CD4-positive, alpha-beta T cell (primary cell): ENCODE measurements around the gene KMT2D. TPM values are rescaled to one million over a fixed set of nuclear protein-coding genes. Genes with fewer than 3 reads are reported as not detected.

Experiments used
- ATAC-seq: fragments of 200-7000 bp; cut with Tn5 transposase; one replicate; pipeline ENCODE4 v1.10.0; 2022; ENCODE audit warnings: mild to moderate bottlenecking; ENCODE audit not compliant: poor library complexity
- CTCF ChIA-PET: fragments of 350-600 bp; sonication (Branson Sonifier 250); formaldehyde crosslinking; loops from one replicate; lab custom pipeline; 2021; ENCODE audit warnings: antibody characterized with exemption, inconsistent platforms; lab: Charles Lee
- POLR2A ChIA-PET: fragments of 350-600 bp; sonication (Branson Sonifier 250); formaldehyde crosslinking; loops from one replicate; lab custom pipeline; 2021; ENCODE audit warnings: antibody characterized with exemption, inconsistent platforms; lab: Charles Lee
- DNase-seq, 14 experiments: peaks; one replicate each; pipeline ENCODE4 v3.0.0-alpha.2; 2013 to 2020; ENCODE audit warnings: mixed read lengths in 2 of 14
- H3K27ac ChIP-seq, 2 donors: one replicate each; pipeline versions ENCODE4 v1.5.1 to v1.7.0; 2013; ENCODE audit warnings: low read length in 2 of 2, low read depth in 1 of 2, mild to moderate bottlenecking in 1 of 2
- H3K27me3 ChIP-seq, 2 experiments: 1 replicate in 1 of 2; 2 replicates in 1 of 2; pipeline versions ENCODE4 v1.6.1 to v1.7.0; 2013; ENCODE audit warnings: low read length in 2 of 2, control low read depth in 1 of 2, mild to moderate bottlenecking in 1 of 2, moderate library complexity in 1 of 2; ENCODE audit not compliant: insufficient read depth in 2 of 2, control insufficient read depth in 1 of 2
- H3K36me3 ChIP-seq: one replicate; pipeline ENCODE4 v1.6.1; 2013; ENCODE audit warnings: low read length, control low read depth; ENCODE audit not compliant: insufficient read depth
- H3K4me1 ChIP-seq: one replicate; pipeline ENCODE4 v1.6.1; 2013; ENCODE audit warnings: low read length, control low read depth; ENCODE audit not compliant: insufficient read depth
- H3K4me3 ChIP-seq: one replicate; pipeline ENCODE4 v1.5.1; 2013; ENCODE audit warnings: mild to moderate bottlenecking, low read length, moderate library complexity
- H3K9me3 ChIP-seq, 2 experiments: 1 replicate in 1 of 2; 2 replicates in 1 of 2; pipeline versions ENCODE4 v1.6.1 to v1.7.0; 2013; ENCODE audit warnings: low read length in 2 of 2, mild to moderate bottlenecking in 2 of 2, control low read depth in 1 of 2, moderate library complexity in 1 of 2; ENCODE audit not compliant: control insufficient read depth in 1 of 2, insufficient read depth in 1 of 2
- H3K27ac Mint-ChIP-seq: one replicate; pipeline ENCODE4 v1.8.0; 2020; ENCODE audit warnings: mixed read lengths
- H3K27me3 Mint-ChIP-seq: one replicate; pipeline ENCODE4 v1.8.0; 2021; ENCODE audit warnings: mixed read lengths
- H3K36me3 Mint-ChIP-seq: one replicate; pipeline ENCODE4 v1.8.0; 2021; ENCODE audit warnings: low read depth, mixed read lengths
- H3K4me1 Mint-ChIP-seq: one replicate; pipeline ENCODE4 v1.8.0; 2021; ENCODE audit warnings: low read depth, mixed read lengths
- H3K4me3 Mint-ChIP-seq: one replicate; pipeline ENCODE4 v1.8.0; 2020; ENCODE audit warnings: mild to moderate bottlenecking, mixed read lengths
- H3K9me3 Mint-ChIP-seq: one replicate; pipeline ENCODE4 v1.8.0; 2020; ENCODE audit warnings: mixed read lengths
- intact Hi-C, 2 experiments: fragments of 100-400 bp; cut with DNase I in 1 of 2; cut with micrococcal nuclease in 1 of 2; formaldehyde crosslinking; loops; one replicate each; pipeline versions ENCODE4 v1.15.1 to v1.9.0; 2023 to 2025; cut with DNase I, micrococcal nuclease
- polyA plus RNA-seq, 2 donors: library from polyadenylated mRNA; unstranded; fragments of 120-200 nt; gene quantifications; one replicate each; pipeline ENCODE4 v1.2.1, GENCODE V29; 2013
- total RNA-seq, 174 experiments: library from RNA in 2 of 174; stranded (reverse) in 2 of 174; gene quantifications; one replicate each; pipeline ENCODE4 v1.2.3 and lab custom pipeline; 2021 to 2026
- TF ChIP-seq, protein P1 (sequence below): fragments of 200-600 bp; IDR thresholded peaks from one replicate; pipeline ENCODE4 v1.8.0; 2022; ENCODE audit warnings: antibody characterized with exemption, mild to moderate bottlenecking

The KMT2D gene, protein sequence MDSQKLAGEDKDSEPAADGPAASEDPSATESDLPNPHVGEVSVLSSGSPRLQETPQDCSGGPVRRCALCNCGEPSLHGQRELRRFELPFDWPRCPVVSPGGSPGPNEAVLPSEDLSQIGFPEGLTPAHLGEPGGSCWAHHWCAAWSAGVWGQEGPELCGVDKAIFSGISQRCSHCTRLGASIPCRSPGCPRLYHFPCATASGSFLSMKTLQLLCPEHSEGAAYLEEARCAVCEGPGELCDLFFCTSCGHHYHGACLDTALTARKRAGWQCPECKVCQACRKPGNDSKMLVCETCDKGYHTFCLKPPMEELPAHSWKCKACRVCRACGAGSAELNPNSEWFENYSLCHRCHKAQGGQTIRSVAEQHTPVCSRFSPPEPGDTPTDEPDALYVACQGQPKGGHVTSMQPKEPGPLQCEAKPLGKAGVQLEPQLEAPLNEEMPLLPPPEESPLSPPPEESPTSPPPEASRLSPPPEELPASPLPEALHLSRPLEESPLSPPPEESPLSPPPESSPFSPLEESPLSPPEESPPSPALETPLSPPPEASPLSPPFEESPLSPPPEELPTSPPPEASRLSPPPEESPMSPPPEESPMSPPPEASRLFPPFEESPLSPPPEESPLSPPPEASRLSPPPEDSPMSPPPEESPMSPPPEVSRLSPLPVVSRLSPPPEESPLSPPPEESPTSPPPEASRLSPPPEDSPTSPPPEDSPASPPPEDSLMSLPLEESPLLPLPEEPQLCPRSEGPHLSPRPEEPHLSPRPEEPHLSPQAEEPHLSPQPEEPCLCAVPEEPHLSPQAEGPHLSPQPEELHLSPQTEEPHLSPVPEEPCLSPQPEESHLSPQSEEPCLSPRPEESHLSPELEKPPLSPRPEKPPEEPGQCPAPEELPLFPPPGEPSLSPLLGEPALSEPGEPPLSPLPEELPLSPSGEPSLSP (N-terminal part only)
- total RNA-seq (100 to 1,000 TPM; 107 to 110 TPM), total RNA-seq (lab: John Stamatoyannopoulos, UW) (43.8 to 714 (median 104) reads per million in 172 experiments)
- 65.2 TPM for polyA plus RNA-seq (2013, experiment 1 of 2)
- polyA plus RNA-seq (2013, experiment 2 of 2), result 74.4 TPM

DNA sequence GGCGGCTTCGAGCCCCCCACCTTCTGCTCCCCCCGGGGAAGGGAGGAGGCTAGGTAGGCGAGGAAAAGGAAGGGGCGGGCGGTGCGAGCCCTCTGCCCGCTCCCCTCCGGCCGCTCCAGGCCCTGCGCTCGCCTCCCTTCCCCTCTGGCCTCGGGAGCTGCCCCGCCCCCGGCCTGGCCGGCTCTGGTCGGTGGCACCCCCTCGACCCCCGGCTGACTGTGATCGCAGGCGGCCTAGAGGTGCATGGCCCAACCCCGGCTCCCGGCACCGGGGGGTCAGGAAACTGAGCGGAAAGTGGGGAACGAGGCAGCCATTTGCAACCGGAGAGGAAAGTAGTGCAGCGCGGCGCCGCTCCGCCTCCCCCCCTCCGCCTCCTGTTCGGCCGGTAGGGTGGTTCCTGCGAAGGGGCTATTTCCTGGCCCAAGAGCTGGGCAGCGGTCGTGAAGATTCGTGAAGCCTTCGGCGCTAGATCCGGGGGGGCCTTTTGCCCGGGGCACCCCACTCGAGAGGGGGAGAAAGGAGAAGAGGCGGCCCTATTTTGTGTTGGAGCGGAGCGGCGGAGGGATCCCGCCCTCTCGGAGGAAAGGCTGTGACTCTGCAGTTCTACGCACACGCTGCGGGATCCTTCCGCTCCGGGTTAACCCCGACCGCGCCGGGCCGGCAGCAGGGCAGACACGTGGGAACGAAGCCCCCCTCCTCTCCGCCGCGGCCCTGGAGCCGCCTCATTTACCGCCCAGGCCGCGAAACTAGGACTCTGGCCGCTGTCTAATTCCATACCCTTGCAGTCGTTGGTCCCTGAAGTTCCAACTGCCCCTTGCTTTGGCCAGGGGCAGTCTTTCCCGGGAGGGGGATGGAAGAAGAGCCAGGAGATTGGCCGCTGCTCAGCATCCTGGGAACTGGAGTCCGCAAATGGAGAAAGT lies at the start of gene KMT2D:
TSS of gene KMT2D (minus strand) at position 558 of the 920 bp plus-strand sequence. CDS start 5,470 bp downstream, outside the sequence.
- Mint-ChIP-seq H3K36me3 (peaks cover 32% of the 10 kb centered on the region), H3K27me3 (no peaks in the 10 kb centered on the region), H3K9me3 (no peaks in the 10 kb centered on the region), H3K4me1 (peaks cover 55% of the 10 kb centered on the region), H3K4me3 (peak within 1 kb of the TSS; percentile 97), H3K27ac (peak within 1 kb of the TSS; percentile 96)
- Histone ChIP-seq H3K27ac (peak within 1 kb of the TSS; percentile 90 to 93), H3K4me3 (peak within 1 kb of the TSS; percentile 96), H3K9me3 (no peaks in the 10 kb centered on the region), H3K4me1 (peaks cover 56% of the 10 kb centered on the region), H3K36me3 (no peaks in the 10 kb centered on the region), H3K27me3 (no peaks in the 10 kb centered on the region)
- POLR2A ChIA-PET, result interaction anchor here (1.0 to 3.4 kb wide), 5 partner anchors 10 to 128 kb away, joined by 3 to 28 read pairs (median 9); partner anchors contain the start of genes RHEBL1, TUBA1A, TUBA1B and WNT1
- intact Hi-C loops, result loop anchor here in 1 of 2 experiments (5.0 kb wide), 1 partner anchor 72 kb away; the partner anchor contains the start of gene TUBA1B
- ATAC-seq (peak; percentile 68), DNase-seq (peak; percentile 78 to 95 (median 86))
- TF ChIP-seq, protein P1, sequence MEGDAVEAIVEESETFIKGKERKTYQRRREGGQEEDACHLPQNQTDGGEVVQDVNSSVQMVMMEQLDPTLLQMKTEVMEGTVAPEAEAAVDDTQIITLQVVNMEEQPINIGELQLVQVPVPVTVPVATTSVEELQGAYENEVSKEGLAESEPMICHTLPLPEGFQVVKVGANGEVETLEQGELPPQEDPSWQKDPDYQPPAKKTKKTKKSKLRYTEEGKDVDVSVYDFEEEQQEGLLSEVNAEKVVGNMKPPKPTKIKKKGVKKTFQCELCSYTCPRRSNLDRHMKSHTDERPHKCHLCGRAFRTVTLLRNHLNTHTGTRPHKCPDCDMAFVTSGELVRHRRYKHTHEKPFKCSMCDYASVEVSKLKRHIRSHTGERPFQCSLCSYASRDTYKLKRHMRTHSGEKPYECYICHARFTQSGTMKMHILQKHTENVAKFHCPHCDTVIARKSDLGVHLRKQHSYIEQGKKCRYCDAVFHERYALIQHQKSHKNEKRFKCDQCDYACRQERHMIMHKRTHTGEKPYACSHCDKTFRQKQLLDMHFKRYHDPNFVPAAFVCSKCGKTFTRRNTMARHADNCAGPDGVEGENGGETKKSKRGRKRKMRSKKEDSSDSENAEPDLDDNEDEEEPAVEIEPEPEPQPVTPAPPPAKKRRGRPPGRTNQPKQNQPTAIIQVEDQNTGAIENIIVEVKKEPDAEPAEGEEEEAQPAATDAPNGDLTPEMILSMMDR, result no peak
- CTCF ChIA-PET, result interaction anchor here (0.8 kb wide), 1 partner anchor 147 kb away, joined by 3 read pairs; no protein-coding TSS in a partner anchor

DNA sequence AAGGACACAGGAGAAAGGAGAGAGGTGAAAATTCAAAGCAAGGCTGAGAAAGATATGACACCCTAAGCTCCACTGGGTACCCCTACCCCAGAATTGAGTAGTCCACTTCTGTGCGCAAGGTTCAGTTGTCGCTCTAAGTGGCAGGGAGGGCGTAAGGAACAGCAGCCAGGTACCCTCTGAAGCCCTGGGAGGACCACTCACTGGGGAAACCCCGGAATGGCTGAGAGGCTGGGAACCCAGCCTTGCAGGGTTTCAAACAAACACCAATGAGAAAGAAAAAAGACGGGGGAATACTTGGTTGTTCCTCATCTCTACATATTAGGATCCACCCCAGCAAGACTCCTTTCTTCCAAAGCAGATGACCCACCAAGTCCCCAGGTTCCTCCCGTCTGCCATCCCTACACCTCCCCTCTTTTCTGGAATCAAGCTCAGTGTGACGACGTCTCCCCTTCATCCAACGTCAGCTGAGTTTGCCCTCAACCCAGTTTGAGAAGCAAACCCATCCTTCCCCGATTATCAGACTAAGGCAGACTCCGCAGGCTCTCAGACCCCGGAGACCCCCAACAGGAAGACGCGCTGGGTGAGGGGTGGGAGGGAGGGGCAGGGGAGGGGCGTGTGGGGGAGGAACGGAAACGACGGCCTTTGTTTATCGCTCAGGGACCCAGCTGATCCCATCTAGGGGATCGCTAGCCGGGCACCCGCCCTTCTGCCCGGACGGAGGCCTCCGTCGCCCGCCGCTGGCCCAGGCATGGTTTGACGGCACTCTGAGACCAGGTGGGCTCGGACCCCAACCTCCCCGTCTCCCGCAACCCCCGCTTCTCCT lies 49.3 kb upstream of the KMT2D start:
- no peaks in the 10 kb centered on the region for H3K9me3 ChIP-seq
- peaks cover 41% of the 10 kb centered on the region for H3K4me1 ChIP-seq
- H3K4me1 Mint-ChIP-seq, result peaks cover 35% of the 10 kb centered on the region
- intact Hi-C loops, result loop anchor here (1.0 to 5.0 kb wide), 5 partner anchors 15 to 82 kb away; partner anchors contain the start of genes DHH (in 1 of the 2) and TUBA1B (in 1 of the 2)
- ATAC-seq (no peak), DNase-seq (peak in 7 of 14 experiments; percentile 16 to 54 (median 46))
- no peaks in the 10 kb centered on the region for H3K9me3 Mint-ChIP-seq
- H3K27me3 ChIP-seq, result no peaks in the 10 kb centered on the region
- TF ChIP-seq, protein P1, result no peak
- H3K4me3 Mint-ChIP-seq, result peak overlapping the region; percentile 89
- no peaks in the 10 kb centered on the region for H3K27me3 Mint-ChIP-seq
- H3K27ac Mint-ChIP-seq, result peak overlapping the region; percentile 97
- CTCF ChIA-PET, result interaction anchor here (0.8 to 4.9 kb wide), 9 partner anchors 10 to 597 kb away, joined by 3 to 38 read pairs (median 7); partner anchors contain the start of genes FMNL3, RHEBL1 and TUBA1B
- peaks cover 24% of the 10 kb centered on the region for H3K36me3 ChIP-seq
- POLR2A ChIA-PET, result interaction anchor here (0.6 to 8.9 kb wide), 18 partner anchors 10 to 632 kb away, joined by 3 to 178 read pairs (median 7); partner anchors contain the start of genes DDX23, DHH, RHEBL1 and SPATS2
- peak overlapping the region; percentile 75 for H3K4me3 ChIP-seq
- H3K27ac ChIP-seq, result peak overlapping the region; percentile 85 to 94
- peaks cover 45% of the 10 kb centered on the region for H3K36me3 Mint-ChIP-seq
